Dermis microvascular lymphatic vessel endothelial cell (primary cell): Measurements from ENCODE around the gene TIGD4. TPM values are rescaled to one million over a fixed set of nuclear protein-coding genes. Genes with fewer than 3 reads are reported as not detected.
"Not testable (repeated sequence)": the region's sequence is repeated elsewhere in the genome, so short reads cannot be mapped to it uniquely, and the experiment has no call there.

Experiments
- DNase-seq, 2 donors: peaks; one replicate each; pipeline versions ENCODE4 v3.0.0 to v3.0.0-alpha.2; 2010; ENCODE audit warnings: low read depth in 2 of 2
- total RNA-seq: library from RNA; depleted of rRNA; stranded (reverse); fragments of >200 nt; gene quantifications from 2 replicates; pipeline ENCODE4 v1.2.1, GENCODE V29; 2014

The TIGD4 gene
- total RNA-seq, 1 donor from 2014 or later, result under 0.01 TPM

- DNase-seq, result peak in 1 of 2 donors; percentile 9
Observed at GRCh38 chr4:152784490-152785350, 5.2 kb upstream of the TIGD4 start.

- peak in 1 of 2 donors; percentile 23 for DNase-seq
Observed at GRCh38 chr4:152780267-152780778, 793 bp upstream of the TIGD4 start.

GRCh38 chr4:152778656-152779512, 646 bp downstream of the TIGD4 start:
- DNase-seq, result peak in 1 of 2 donors; percentile 7

- DNase-seq, result no peak
Observed at GRCh38 chr4:152777488-152777887, 2.0 kb downstream of the TIGD4 start.

- DNase-seq, result peak in 1 of 2 donors; percentile 7
Observed at GRCh38 chr4:152776352-152776751, 3.2 kb downstream of the TIGD4 start.

GRCh38 chr4:152773953-152774352, 5.6 kb downstream of the TIGD4 start:
- no peak for DNase-seq

- no peak for DNase-seq
Observed at GRCh38 chr4:152773339-152773738, 6.2 kb downstream of the TIGD4 start.

GRCh38 chr4:152771741-152772533, 7.6 kb downstream of the TIGD4 start:
- DNase-seq, result no peak

- not testable (repeated sequence) for DNase-seq
Observed at GRCh38 chr4:152765069-152765737, 14.3 kb downstream of the TIGD4 start.

- no peak for DNase-seq
Observed at GRCh38 chr4:152763796-152764195, 15.7 kb downstream of the TIGD4 start.

GRCh38 chr4:152748619-152749018, 30.9 kb downstream of the TIGD4 start:
- DNase-seq, result no peak

- DNase-seq, result no peak
Observed at GRCh38 chr4:152747444-152747843, 32.1 kb downstream of the TIGD4 start.

- DNase-seq, result no peak
Observed at GRCh38 chr4:152738827-152739226, 40.7 kb downstream of the TIGD4 start.

GRCh38 chr4:152735906-152736305, 43.6 kb downstream of the TIGD4 start:
- no peak for DNase-seq

- DNase-seq, result peak in 1 of 2 donors; percentile 28
Observed at GRCh38 chr4:152735396-152735859, 44.1 kb downstream of the TIGD4 start.

- DNase-seq, result no peak
Observed at GRCh38 chr4:152734699-152735050, 44.9 kb downstream of the TIGD4 start.

- DNase-seq, result no peak
Observed at GRCh38 chr4:152734015-152734698, 45.4 kb downstream of the TIGD4 start.

GRCh38 chr4:152731997-152732396, 47.5 kb downstream of the TIGD4 start:
- no peak for DNase-seq

- no peak for DNase-seq
Observed at GRCh38 chr4:152729466-152729865, 50.1 kb downstream of the TIGD4 start.

GRCh38 chr4:152728343-152728742, 51.2 kb downstream of the TIGD4 start:
- no peak for DNase-seq
